ENCODE results near the gene ZNF329. TPM values are rescaled to one million over a fixed set of nuclear protein-coding genes. Genes with fewer than 3 reads are reported as not detected.

Gene ZNF329
- total RNA-seq, 6 experiments from 2014 or later, result 2.0 to 7.2 (median 2.9) TPM

- peaks cover 0 to 3% (median 0%) of the 10 kb centered on the region in 4 donors for H3K9me3 ChIP-seq
- DNase-seq, result no peak
Measured at GRCh38 chr19:58097349-58097748, 53.2 kb downstream of the ZNF329 start.

GRCh38 chr19:58096884-58097283 lies 53.7 kb downstream of the ZNF329 start:
- no peaks in the 10 kb centered on the region for H3K27me3 ChIP-seq
- ATAC-seq (no peak), DNase-seq (no peak)
- H3K9me3 ChIP-seq, result peaks cover 0 to 3% (median 0%) of the 10 kb centered on the region in 4 donors
- no peak for TF ChIP-seq POLR2A (IDR thresholded peaks at IDR 0.05)
- no peak for TF ChIP-seq CTCF (IDR thresholded peaks at IDR 0.05)
- H3K36me3 ChIP-seq, result no peaks in the 10 kb centered on the region
- intact Hi-C loops (cut with DNase I), result no loop called here
- no peak overlapping the region for H3K27ac ChIP-seq
- H3K4me3 ChIP-seq, result no peak overlapping the region
- WGBS (ENCODE audit: insufficient coverage, low coverage, low lambda C conversion rate, missing lambda C conversion rate), result 74% methylated on average over 10 of the region's 13 CpGs
- no peaks in the 10 kb centered on the region for H3K4me1 ChIP-seq

More at GRCh38 chr19:58097349-58097748, 53.2 kb downstream of the ZNF329 start:
- Histone ChIP-seq H3K36me3 (no peaks in the 10 kb centered on the region), H3K27me3 (no peaks in the 10 kb centered on the region), H3K4me1 (no peaks in the 10 kb centered on the region), H3K27ac (no peak overlapping the region), H3K4me3 (peak overlapping the region; percentile 80 to 96 (median 92))
- 50% methylated on average over 6 of the region's 8 CpGs for WGBS (ENCODE audit: insufficient coverage, low coverage, low lambda C conversion rate, missing lambda C conversion rate)
- no peak for ATAC-seq
- TF ChIP-seq CTCF (IDR thresholded peaks at IDR 0.05) (no peak), POLR2A (IDR thresholded peaks at IDR 0.05) (no peak)
- intact Hi-C loops (cut with DNase I), result no loop called here

- no peak for DNase-seq
- intact Hi-C loops (cut with DNase I), result no loop called here
Measured at GRCh38 chr19:58095328-58095727, 55.3 kb downstream of the ZNF329 start.

GRCh38 chr19:58093071-58093470 lies 57.5 kb downstream of the ZNF329 start:
- Histone ChIP-seq H3K36me3 (no peaks in the 10 kb centered on the region), H3K27me3 (no peaks in the 10 kb centered on the region), H3K4me3 (no peak overlapping the region), H3K9me3 (peaks cover 0 to 3% (median 0%) of the 10 kb centered on the region in 4 donors), H3K4me1 (no peaks in the 10 kb centered on the region), H3K27ac (no peak overlapping the region)
- ATAC-seq, result no peak
- intact Hi-C loops (cut with DNase I), result no loop called here
- TF ChIP-seq CTCF (IDR thresholded peaks at IDR 0.05) (no peak), POLR2A (IDR thresholded peaks at IDR 0.05) (no peak)
- WGBS (ENCODE audit: insufficient coverage, low coverage, low lambda C conversion rate, missing lambda C conversion rate), result 100% methylated on average over 5 of the region's 7 CpGs
- DNase-seq, result no peak

More at GRCh38 chr19:58095328-58095727, 55.3 kb downstream of the ZNF329 start:
- Histone ChIP-seq H3K27ac (no peak overlapping the region), H3K27me3 (no peaks in the 10 kb centered on the region), H3K36me3 (no peaks in the 10 kb centered on the region), H3K4me3 (no peak overlapping the region), H3K4me1 (no peaks in the 10 kb centered on the region), H3K9me3 (peaks cover 0 to 3% (median 0%) of the 10 kb centered on the region in 4 donors)
- ATAC-seq, result no peak
- TF ChIP-seq CTCF (IDR thresholded peaks at IDR 0.05) (no peak), POLR2A (IDR thresholded peaks at IDR 0.05) (no peak)
- WGBS (ENCODE audit: insufficient coverage, low coverage, low lambda C conversion rate, missing lambda C conversion rate), result no CpG with 5 or more reads among the region's 10 CpGs

Measured in right lobe of liver (tissue), 6 donors.